Measurements from ENCODE around the gene FOXP1.

FOXP1 gene

DNA sequence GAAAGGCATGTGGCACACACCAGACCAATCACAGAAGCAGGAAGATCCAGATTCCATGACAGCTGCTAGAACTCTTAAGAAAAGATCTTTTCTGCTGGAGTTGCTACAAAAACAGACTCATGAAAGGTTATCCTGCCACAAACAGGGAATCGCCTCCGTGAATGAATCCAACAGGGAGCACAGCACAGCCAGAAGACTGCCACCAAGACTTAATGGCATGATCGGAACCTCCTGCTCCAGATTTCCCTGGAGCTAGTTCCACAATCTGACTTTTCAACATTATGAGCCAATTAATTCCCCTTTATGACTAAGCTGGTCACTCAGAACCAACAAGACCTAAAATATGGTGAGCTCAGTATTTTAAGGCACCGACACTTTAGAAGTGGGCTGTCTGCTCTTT lies 232.5 kb downstream of the FOXP1 start:
- H3K4me1 ChIP-seq (ENCODE audit: low read length) = peaks cover 20% of the 10 kb centered on the region
- no peaks in the 10 kb centered on the region for H3K79me2 ChIP-seq (ENCODE audit: low read length)
- TF ChIP-seq, protein P1, sequence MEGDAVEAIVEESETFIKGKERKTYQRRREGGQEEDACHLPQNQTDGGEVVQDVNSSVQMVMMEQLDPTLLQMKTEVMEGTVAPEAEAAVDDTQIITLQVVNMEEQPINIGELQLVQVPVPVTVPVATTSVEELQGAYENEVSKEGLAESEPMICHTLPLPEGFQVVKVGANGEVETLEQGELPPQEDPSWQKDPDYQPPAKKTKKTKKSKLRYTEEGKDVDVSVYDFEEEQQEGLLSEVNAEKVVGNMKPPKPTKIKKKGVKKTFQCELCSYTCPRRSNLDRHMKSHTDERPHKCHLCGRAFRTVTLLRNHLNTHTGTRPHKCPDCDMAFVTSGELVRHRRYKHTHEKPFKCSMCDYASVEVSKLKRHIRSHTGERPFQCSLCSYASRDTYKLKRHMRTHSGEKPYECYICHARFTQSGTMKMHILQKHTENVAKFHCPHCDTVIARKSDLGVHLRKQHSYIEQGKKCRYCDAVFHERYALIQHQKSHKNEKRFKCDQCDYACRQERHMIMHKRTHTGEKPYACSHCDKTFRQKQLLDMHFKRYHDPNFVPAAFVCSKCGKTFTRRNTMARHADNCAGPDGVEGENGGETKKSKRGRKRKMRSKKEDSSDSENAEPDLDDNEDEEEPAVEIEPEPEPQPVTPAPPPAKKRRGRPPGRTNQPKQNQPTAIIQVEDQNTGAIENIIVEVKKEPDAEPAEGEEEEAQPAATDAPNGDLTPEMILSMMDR (IDR thresholded peaks at IDR 0.05; ENCODE audit: low read depth, low read length) = no peak
- TF ChIP-seq EZH2phosphoT487 (IDR thresholded peaks at IDR 0.05; ENCODE audit: low read depth) = no peak

DNA sequence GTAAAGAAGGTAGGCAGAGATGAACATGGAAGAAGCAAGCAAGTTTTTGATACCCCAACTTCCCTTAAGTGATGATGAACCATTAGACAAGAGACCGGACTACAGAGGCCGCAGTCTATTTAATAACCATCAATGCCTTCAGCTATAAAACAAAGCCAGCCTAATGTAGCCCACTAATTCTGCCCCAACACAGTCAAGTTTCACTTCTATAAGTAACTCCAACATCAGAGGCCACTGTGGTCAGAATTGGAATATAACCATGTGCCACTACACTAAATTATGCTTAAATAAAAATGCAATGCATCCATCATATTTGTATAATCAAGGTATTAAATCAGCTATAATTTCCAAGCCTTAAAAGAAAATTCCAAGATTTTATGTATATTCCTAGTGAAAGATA lies 234.7 kb downstream of the FOXP1 start:
- no peak overlapping the region for H3K9ac ChIP-seq (ENCODE audit: low read length)
- H4K20me1 ChIP-seq (ENCODE audit: insufficient read depth, low read length) = no peaks in the 10 kb centered on the region
- H3K4me3 ChIP-seq (ENCODE audit: low read length) = no peak overlapping the region
- peaks cover 6% of the 10 kb centered on the region for H3K4me1 ChIP-seq (ENCODE audit: low read length)
- H3K9me3 ChIP-seq (ENCODE audit: insufficient read depth, low read length) = no peaks in the 10 kb centered on the region
- H3K79me2 ChIP-seq (ENCODE audit: low read length) = no peaks in the 10 kb centered on the region
- no peak overlapping the region for H3K27ac ChIP-seq (ENCODE audit: low read length)
- no peak overlapping the region for H2AFZ ChIP-seq (ENCODE audit: low read depth, low read length)
- peaks cover 49% of the 10 kb centered on the region for H3K27me3 ChIP-seq (ENCODE audit: low read depth, low read length)
- no peak overlapping the region for H3K4me2 ChIP-seq (ENCODE audit: low read length)
- TF ChIP-seq EZH2phosphoT487 (IDR thresholded peaks at IDR 0.05; ENCODE audit: low read depth) = no peak
- TF ChIP-seq, protein P1 (IDR thresholded peaks at IDR 0.05; ENCODE audit: low read depth, low read length) = no peak
- H3K36me3 ChIP-seq (replicated peaks; ENCODE audit: low read depth, low read length) = no peaks in the 10 kb centered on the region

More for the DNA sequence above, 232.5 kb downstream of the FOXP1 start:
- H3K9ac ChIP-seq (ENCODE audit: low read length) = no peak overlapping the region
- H3K9me3 ChIP-seq (ENCODE audit: insufficient read depth, low read length) = no peaks in the 10 kb centered on the region
- no peaks in the 10 kb centered on the region for H4K20me1 ChIP-seq (ENCODE audit: insufficient read depth, low read length)
- H2AFZ ChIP-seq (ENCODE audit: low read depth, low read length) = no peak overlapping the region
- H3K27me3 ChIP-seq (ENCODE audit: low read depth, low read length) = peaks cover 64% of the 10 kb centered on the region
- H3K36me3 ChIP-seq (replicated peaks; ENCODE audit: low read depth, low read length) = no peaks in the 10 kb centered on the region
- no peak overlapping the region for H3K27ac ChIP-seq (ENCODE audit: low read length)
- no peak overlapping the region for H3K4me2 ChIP-seq (ENCODE audit: low read length)
- H3K4me3 ChIP-seq (ENCODE audit: low read length) = no peak overlapping the region

DNA sequence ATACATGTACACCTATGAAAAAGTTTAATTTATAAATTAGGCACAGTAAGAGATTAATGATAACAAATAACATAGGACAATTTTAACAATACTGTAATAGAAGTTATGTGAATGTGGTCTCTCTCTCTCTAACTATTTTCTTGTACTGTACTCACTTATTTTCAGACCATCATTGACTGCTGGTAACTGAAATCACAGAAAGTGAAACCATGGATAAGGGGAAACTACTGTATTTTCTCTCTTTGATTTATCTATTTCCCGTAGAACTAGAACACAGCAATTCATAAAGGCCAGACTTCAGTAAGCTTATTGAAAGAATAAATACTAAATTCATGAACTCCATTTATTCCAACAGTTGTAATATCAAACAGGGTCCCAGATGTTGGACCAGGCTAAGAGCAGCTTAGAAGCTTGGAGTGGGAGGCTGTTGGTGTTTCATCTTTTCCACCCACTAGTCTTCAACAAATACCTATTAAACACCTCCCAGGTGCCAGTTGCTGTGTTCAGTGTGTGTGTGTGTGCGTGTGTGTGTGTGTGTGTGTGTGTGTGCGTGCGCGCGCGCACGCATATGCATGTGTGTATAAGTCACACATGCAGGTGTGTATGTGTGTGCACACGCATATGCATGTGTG lies 235.4 kb downstream of the FOXP1 start:
- H3K27me3 ChIP-seq (ENCODE audit: low read depth, low read length) = peaks cover 42% of the 10 kb centered on the region
- H3K79me2 ChIP-seq (ENCODE audit: low read length) = no peaks in the 10 kb centered on the region
- H3K27ac ChIP-seq (ENCODE audit: low read length) = no peak overlapping the region
- no peaks in the 10 kb centered on the region for H3K36me3 ChIP-seq (replicated peaks; ENCODE audit: low read depth, low read length)
- H2AFZ ChIP-seq (ENCODE audit: low read depth, low read length) = no peak overlapping the region
- no peaks in the 10 kb centered on the region for H4K20me1 ChIP-seq (ENCODE audit: insufficient read depth, low read length)
- H3K4me2 ChIP-seq (ENCODE audit: low read length) = no peak overlapping the region
- H3K9ac ChIP-seq (ENCODE audit: low read length) = no peak overlapping the region
- no peak overlapping the region for H3K4me3 ChIP-seq (ENCODE audit: low read length)
- no peak for TF ChIP-seq EZH2phosphoT487 (IDR thresholded peaks at IDR 0.05; ENCODE audit: low read depth)
- no peaks in the 10 kb centered on the region for H3K9me3 ChIP-seq (ENCODE audit: insufficient read depth, low read length)
- peaks cover 6% of the 10 kb centered on the region for H3K4me1 ChIP-seq (ENCODE audit: low read length)

DNA sequence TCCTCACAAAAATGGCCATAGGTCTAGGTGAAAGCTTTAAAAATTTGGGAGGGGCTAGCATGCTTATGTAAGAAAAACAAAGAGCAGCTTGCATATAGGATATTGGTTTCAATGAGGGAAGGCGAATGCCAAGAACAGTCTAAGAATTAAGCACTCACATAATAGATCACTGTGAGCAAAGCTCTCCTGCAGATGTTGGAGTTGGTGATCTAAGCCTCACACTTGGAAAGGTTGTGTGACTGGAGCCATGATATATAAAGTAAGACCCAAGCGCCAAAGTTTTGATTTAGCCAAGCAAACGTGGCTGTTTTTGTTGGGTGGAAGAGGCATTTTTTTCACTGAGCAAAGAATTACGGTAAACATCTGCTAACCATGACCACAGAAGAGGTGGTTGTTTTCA lies 237.5 kb downstream of the FOXP1 start:
- peaks cover 22% of the 10 kb centered on the region for H3K27me3 ChIP-seq (ENCODE audit: low read depth, low read length)
- H4K20me1 ChIP-seq (ENCODE audit: insufficient read depth, low read length) = no peaks in the 10 kb centered on the region
- no peak overlapping the region for H3K4me3 ChIP-seq (ENCODE audit: low read length)
- TF ChIP-seq EZH2phosphoT487 (IDR thresholded peaks at IDR 0.05; ENCODE audit: low read depth) = no peak
- TF ChIP-seq, protein P1 (IDR thresholded peaks at IDR 0.05; ENCODE audit: low read depth, low read length) = no peak
- H3K9ac ChIP-seq (ENCODE audit: low read length) = no peak overlapping the region
- no peak overlapping the region for H3K27ac ChIP-seq (ENCODE audit: low read length)
- H3K9me3 ChIP-seq (ENCODE audit: insufficient read depth, low read length) = no peaks in the 10 kb centered on the region
- H3K4me2 ChIP-seq (ENCODE audit: low read length) = no peak overlapping the region
- H3K79me2 ChIP-seq (ENCODE audit: low read length) = no peaks in the 10 kb centered on the region
- no peak overlapping the region for H2AFZ ChIP-seq (ENCODE audit: low read depth, low read length)
- peaks cover 6% of the 10 kb centered on the region for H3K4me1 ChIP-seq (ENCODE audit: low read length)
- H3K36me3 ChIP-seq (replicated peaks; ENCODE audit: low read depth, low read length) = no peaks in the 10 kb centered on the region

Measured in OCI-LY3 (cell line).